ENCODE measurements around the gene EPB41L4A.

The EPB41L4A gene

GRCh38 chr5:112248623-112249022, 170.5 kb downstream of the EPB41L4A start:
- no peak for DNase-seq
- H3K36me3 ChIP-seq, result no peaks in the 10 kb centered on the region
- no peaks in the 10 kb centered on the region for H3K27me3 ChIP-seq (ENCODE audit: insufficient read depth, low read depth, severe bottlenecking)
- no peak overlapping the region for H3K27ac ChIP-seq
- H3K4me3 ChIP-seq (ENCODE audit: low read depth, low read length), result no peak overlapping the region
- TF ChIP-seq CTCF (IDR thresholded peaks at IDR 0.05; ENCODE audit: low read depth, low read length), result no peak
- H3K9me3 ChIP-seq (ENCODE audit: severe bottlenecking), result no peaks in the 10 kb centered on the region

- Histone ChIP-seq H3K27ac (no peak overlapping the region), H3K27me3 (ENCODE audit: insufficient read depth, low read depth, severe bottlenecking) (no peaks in the 10 kb centered on the region), H3K4me3 (ENCODE audit: low read depth, low read length) (no peak overlapping the region), H3K9me3 (ENCODE audit: severe bottlenecking) (no peaks in the 10 kb centered on the region), H3K36me3 (no peaks in the 10 kb centered on the region)
- no peak for DNase-seq
- TF ChIP-seq CTCF (IDR thresholded peaks at IDR 0.05; ENCODE audit: low read depth, low read length), result no peak
These were observed 171.1 kb downstream of the EPB41L4A start for GRCh38 chr5:112247960-112248359.

GRCh38 chr5:112245656-112246055, 173.4 kb downstream of the EPB41L4A start:
- Histone ChIP-seq H3K36me3 (no peaks in the 10 kb centered on the region), H3K9me3 (ENCODE audit: severe bottlenecking) (no peaks in the 10 kb centered on the region), H3K27me3 (ENCODE audit: insufficient read depth, low read depth, severe bottlenecking) (no peaks in the 10 kb centered on the region), H3K4me3 (ENCODE audit: low read depth, low read length) (no peak overlapping the region), H3K27ac (no peak overlapping the region)
- DNase-seq, result no peak
- TF ChIP-seq CTCF (IDR thresholded peaks at IDR 0.05; ENCODE audit: low read depth, low read length), result no peak

GRCh38 chr5:112239996-112240395, 179.1 kb downstream of the EPB41L4A start:
- DNase-seq, result no peak
- Histone ChIP-seq H3K27ac (no peak overlapping the region), H3K27me3 (ENCODE audit: insufficient read depth, low read depth, severe bottlenecking) (no peaks in the 10 kb centered on the region), H3K9me3 (ENCODE audit: severe bottlenecking) (no peaks in the 10 kb centered on the region), H3K4me3 (ENCODE audit: low read depth, low read length) (no peak overlapping the region), H3K36me3 (no peaks in the 10 kb centered on the region)
- no peak for TF ChIP-seq CTCF (IDR thresholded peaks at IDR 0.05; ENCODE audit: low read depth, low read length)

GRCh38 chr5:112238473-112238872, 180.6 kb downstream of the EPB41L4A start:
- Histone ChIP-seq H3K36me3 (no peaks in the 10 kb centered on the region), H3K9me3 (ENCODE audit: severe bottlenecking) (no peaks in the 10 kb centered on the region), H3K27me3 (ENCODE audit: insufficient read depth, low read depth, severe bottlenecking) (no peaks in the 10 kb centered on the region), H3K27ac (no peak overlapping the region), H3K4me3 (ENCODE audit: low read depth, low read length) (no peak overlapping the region)
- peak; percentile 35 for TF ChIP-seq CTCF (IDR thresholded peaks at IDR 0.05; ENCODE audit: low read depth, low read length)
- DNase-seq, result peak; percentile 29

- no peaks in the 10 kb centered on the region for H3K27me3 ChIP-seq (ENCODE audit: insufficient read depth, low read depth, severe bottlenecking)
- H3K9me3 ChIP-seq (ENCODE audit: severe bottlenecking), result no peaks in the 10 kb centered on the region
- no peak overlapping the region for H3K4me3 ChIP-seq (ENCODE audit: low read depth, low read length)
- no peak for TF ChIP-seq CTCF (IDR thresholded peaks at IDR 0.05; ENCODE audit: low read depth, low read length)
- no peak for DNase-seq
- H3K36me3 ChIP-seq, result no peaks in the 10 kb centered on the region
- no peak overlapping the region for H3K27ac ChIP-seq
These were observed 181.6 kb downstream of the EPB41L4A start for GRCh38 chr5:112237456-112237855.

Data from WERI-Rb-1 (cell line).